ENCODE data around the gene MTRF1. TPM values are rescaled to one million over a fixed set of nuclear protein-coding genes. Genes with fewer than 3 reads are reported as not detected.

Gene MTRF1
- total and polyA plus RNA-seq, 9 of the 15 experiments (the other 6 are each of a cell fraction or from before 2014, with no cell fraction given), result 12.5 to 33.7 (median 20.1) TPM

- no peak for TF ChIP-seq ZBED1 (IDR thresholded peaks at IDR 0.05)
- no peak overlapping the region for H3K9ac ChIP-seq (ENCODE audit: insufficient read depth in 1 of 2, low read depth in 2 of 2, low read length in 2 of 2)
- 88% methylated on average over 1 of the region's 1 CpG for WGBS (ENCODE audit: insufficient coverage, low coverage, missing lambda C conversion rate)
- POLR2A ChIA-PET, result no interaction called here
- H3K9me3 ChIP-seq (replicated peaks; ENCODE audit: control insufficient read depth, insufficient read depth, low read depth, low read length), result no peaks in the 10 kb centered on the region
- no peak overlapping the region for H2AFZ ChIP-seq (ENCODE audit: low read depth, low read length)
- CTCF ChIA-PET (ENCODE audit: low intra/inter-chr PET ratio), result no interaction called here
- intact Hi-C loops (cut with micrococcal nuclease), result no loop called here
- no peaks in the 10 kb centered on the region for H3K27me3 ChIP-seq (ENCODE audit: control insufficient read depth in 2 of 2, insufficient read depth in 2 of 2, low read length in 2 of 2)
- in situ Hi-C loops (cut with MboI), result no loop called here
- DNase-seq (ENCODE audit: extremely low read depth in 1 of 4, low spot score in 3 of 4), result no peak
- H3K27ac ChIP-seq (ENCODE audit: extremely low read depth, low read depth, low read length), result no peak overlapping the region
- no TSS peak for BruUV-seq (replicated peaks)
- no peaks in the 10 kb centered on the region for H3K79me2 ChIP-seq (ENCODE audit: control insufficient read depth, insufficient read depth, low read length)
- no peaks in the 10 kb centered on the region for H3K4me1 ChIP-seq (replicated peaks in 1 of 2; ENCODE audit: control insufficient read depth in 2 of 2, insufficient read depth in 2 of 2, low read length in 2 of 2)
- H3K36me3 ChIP-seq (ENCODE audit: control insufficient read depth, insufficient read depth, low read length), result peaks cover 73% of the 10 kb centered on the region
- no peak for FAIRE-seq
- H3K4me3 ChIP-seq, result no peak overlapping the region
- H3K4me2 ChIP-seq (ENCODE audit: insufficient read depth, low read length), result no peak overlapping the region
- no peaks in the 10 kb centered on the region for H3K9me1 ChIP-seq (ENCODE audit: control insufficient read depth, insufficient read depth, low read length)
- no peak for ATAC-seq
- H4K20me1 ChIP-seq (replicated peaks; ENCODE audit: control insufficient read depth, insufficient read depth, low read length), result no peaks in the 10 kb centered on the region
These were observed 8.5 kb downstream of the MTRF1 start for GRCh38 chr13:41254902-41255301.

- no peak overlapping the region for H3K9ac ChIP-seq (ENCODE audit: insufficient read depth in 1 of 2, low read depth in 2 of 2, low read length in 2 of 2)
- in situ Hi-C loops (cut with MboI) (no loop called here), intact Hi-C loops (cut with micrococcal nuclease) (no loop called here)
- H3K4me3 ChIP-seq, result no peak overlapping the region
- no peaks in the 10 kb centered on the region for H3K79me2 ChIP-seq (ENCODE audit: control insufficient read depth, insufficient read depth, low read length)
- DNase-seq (ENCODE audit: extremely low read depth in 1 of 4, low spot score in 3 of 4) (no peak), FAIRE-seq (no peak), ATAC-seq (no peak)
- H4K20me1 ChIP-seq (replicated peaks; ENCODE audit: control insufficient read depth, insufficient read depth, low read length), result no peaks in the 10 kb centered on the region
- no TSS peak for BruUV-seq (replicated peaks)
- no peak overlapping the region for H3K4me2 ChIP-seq (ENCODE audit: insufficient read depth, low read length)
- H3K9me3 ChIP-seq (replicated peaks; ENCODE audit: control insufficient read depth, insufficient read depth, low read depth, low read length), result no peaks in the 10 kb centered on the region
- CTCF ChIA-PET (ENCODE audit: low intra/inter-chr PET ratio), result no interaction called here
- no peak overlapping the region for H3K27ac ChIP-seq (ENCODE audit: extremely low read depth, low read depth, low read length)
- H2AFZ ChIP-seq (ENCODE audit: low read depth, low read length), result no peak overlapping the region
- no peaks in the 10 kb centered on the region for H3K27me3 ChIP-seq (ENCODE audit: control insufficient read depth in 2 of 2, insufficient read depth in 2 of 2, low read length in 2 of 2)
- no peaks in the 10 kb centered on the region for H3K4me1 ChIP-seq (replicated peaks in 1 of 2; ENCODE audit: control insufficient read depth in 2 of 2, insufficient read depth in 2 of 2, low read length in 2 of 2)
- POLR2A ChIA-PET, result no interaction called here
- H3K9me1 ChIP-seq (ENCODE audit: control insufficient read depth, insufficient read depth, low read length), result no peaks in the 10 kb centered on the region
- peaks cover 66% of the 10 kb centered on the region for H3K36me3 ChIP-seq (ENCODE audit: control insufficient read depth, insufficient read depth, low read length)
- TF ChIP-seq ZFP91 (CRISPR knock-in tag; IDR thresholded peaks at IDR 0.05) (no peak), DIDO1 (tag; IDR thresholded peaks at IDR 0.05; ENCODE audit: low read depth) (no peak), NCOA1 (IDR thresholded peaks at IDR 0.05; ENCODE audit: low read depth) (no peak), ELF2 (CRISPR knock-in tag; IDR thresholded peaks at IDR 0.05) (no peak), FOXM1 (IDR thresholded peaks at IDR 0.05; ENCODE audit: low read depth) (no peak), FOXM1 (CRISPR knock-in tag; IDR thresholded peaks at IDR 0.05; ENCODE audit: low read depth) (no peak)
These were observed 12.4 kb downstream of the MTRF1 start for GRCh38 chr13:41250993-41251392.
